Gastrocnemius medialis (tissue), 4 donors: Measurements from ENCODE around the gene RAMACL.

Source experiments
- CTCF ChIP-seq, 5 experiments: fragments of 450-650 bp in 3 of 5; fragments of 200-600 bp in 2 of 5; sonication (generic) in 2 of 5; IDR thresholded peaks in 4 of 5; conservative IDR thresholded peaks in 1 of 5; 1 replicate in 4 of 5; 2 replicates in 1 of 5; pipeline ENCODE4 v1.5.1; 2016 to 2019; ENCODE audit warnings: antibody characterized with exemption in 5 of 5, mild to moderate bottlenecking in 3 of 5, moderate library complexity in 3 of 5
- POLR2A ChIP-seq, 2 donors: fragments of 450-650 bp; IDR thresholded peaks; one replicate each; pipeline ENCODE4 v1.6.1; 2017; ENCODE audit warnings: antibody characterized with exemption in 2 of 2, mild to moderate bottlenecking in 2 of 2, moderate library complexity in 2 of 2

- TF ChIP-seq CTCF (IDR thresholded peaks at IDR 0.05 in 4 of 5, conservative IDR thresholded peaks at IDR 0.05 in 1 of 5) (no peak), POLR2A (IDR thresholded peaks at IDR 0.05) (no peak)
Observed at GRCh38 chr6:166554316-166554715, 32.2 kb downstream of the RAMACL start.
